WI38 (cell line): ENCODE measurements around the gene EIF4B.
A peak's percentile ranks its signal among the peaks of the same experiment; 100 is the strongest.

ENCODE experiments used
- H3K4me3 ChIP-seq: 2 replicates; pipeline ENCODE4 v1.5.1; 2011; ENCODE audit warnings: low read depth, mild to moderate bottlenecking, control low read depth, low read length
- CTCF ChIP-seq: IDR thresholded peaks from 2 replicates; pipeline ENCODE4 v1.5.1; 2012; ENCODE audit warnings: low read depth, mild to moderate bottlenecking, control low read depth, low read length

The EIF4B gene

DNA sequence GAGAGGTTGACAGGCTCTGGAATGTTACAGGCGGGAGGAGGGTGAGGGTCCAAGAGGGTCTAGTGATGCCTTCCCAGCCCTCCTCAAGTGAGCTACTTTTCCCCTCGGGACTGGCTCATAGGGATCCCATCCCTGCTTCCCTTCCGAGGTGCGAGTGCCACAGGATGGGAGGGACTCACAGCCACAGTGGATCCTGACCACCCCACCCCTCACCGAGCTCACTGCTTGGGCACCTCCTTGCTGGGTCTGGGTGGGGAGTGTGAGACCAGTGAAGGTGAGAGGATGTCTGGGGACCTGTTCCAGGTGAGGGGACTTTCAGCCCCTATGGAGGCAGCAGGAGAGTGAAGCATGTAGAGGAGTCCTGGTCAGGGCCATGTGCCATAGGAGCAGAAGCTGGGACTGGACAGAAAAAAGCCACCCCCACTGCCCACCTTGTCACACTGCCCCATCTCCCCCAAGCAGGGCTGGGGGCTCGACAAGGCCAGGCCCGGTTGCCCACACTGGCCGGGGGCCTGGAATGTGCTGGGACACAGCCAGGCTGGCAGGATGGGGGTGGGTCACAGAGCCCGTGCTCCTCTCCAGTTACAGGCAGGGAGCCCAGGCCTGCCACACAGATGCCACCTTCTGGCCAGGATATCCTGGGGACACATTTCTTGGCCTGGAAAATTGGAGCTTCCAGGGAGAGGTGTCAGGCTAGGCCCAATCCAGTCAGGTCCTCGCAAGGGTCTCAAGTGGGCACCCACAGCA lies 42.0 kb downstream of the EIF4B start:
- TF ChIP-seq CTCF: no peak
- peak overlapping the region; percentile 80 for H3K4me3 ChIP-seq

DNA sequence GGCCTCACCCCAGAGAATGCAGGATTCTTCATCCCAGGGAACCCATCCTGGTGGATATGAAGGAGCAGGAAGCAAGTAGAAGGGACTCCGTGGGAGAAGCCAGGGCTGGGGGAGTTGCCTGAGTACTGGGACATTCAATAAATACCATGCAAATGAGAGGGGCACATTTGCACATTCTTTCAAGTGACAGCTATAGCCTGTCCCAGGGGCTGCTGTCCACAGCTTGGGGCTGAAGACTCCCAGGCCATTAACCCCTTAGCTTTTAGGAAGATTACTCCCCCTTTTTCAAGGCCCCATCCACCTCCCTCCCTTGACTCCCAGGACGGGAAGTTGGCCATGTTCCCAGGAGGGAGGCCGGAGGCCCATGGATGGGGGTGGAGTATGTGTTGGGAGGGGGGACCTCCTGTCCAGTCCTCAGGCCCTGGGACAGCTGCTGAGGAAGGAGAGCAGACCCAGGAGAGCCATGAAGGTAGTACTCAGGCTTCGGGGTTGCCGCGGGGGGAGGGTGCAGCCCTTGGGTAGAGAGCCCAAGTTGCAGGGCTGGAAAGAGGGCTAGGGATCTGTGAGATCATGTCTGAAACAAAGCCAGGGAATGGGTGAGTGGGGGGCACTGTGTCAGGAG lies 42.6 kb downstream of the EIF4B start:
- TF ChIP-seq CTCF: no peak
- peak overlapping the region; percentile 80 for H3K4me3 ChIP-seq

- TF ChIP-seq CTCF: no peak
- H3K4me3 ChIP-seq: peak within 1 kb of the TSS; percentile 80
Observed at GRCh38 chr12:53049571-53050318, 43.5 kb downstream of the EIF4B start, which contains the start of gene TNS2. TSS of gene TNS2 (plus strand) at chr12:53050065. CDS start at chr12:53050186, 121 bp downstream.

- peak overlapping the region; percentile 80 for H3K4me3 ChIP-seq
Observed at GRCh38 chr12:53050426-53051057, 44.3 kb downstream of the EIF4B start.

GRCh38 chr12:53051058-53051880 lies 45.0 kb downstream of the EIF4B start:
- peak overlapping the region; percentile 80 for H3K4me3 ChIP-seq
- TF ChIP-seq CTCF: no peak

More at GRCh38 chr12:53050426-53051057, 44.3 kb downstream of the EIF4B start:
- TF ChIP-seq CTCF: no peak

- H3K4me3 ChIP-seq: peak overlapping the region; percentile 80
- no peak for TF ChIP-seq CTCF
Observed at GRCh38 chr12:53051881-53052412, 45.7 kb downstream of the EIF4B start.
